Forelimb muscle (tissue), 1 donor: ENCODE results near the gene CCDC43. TPM values are rescaled to one million over a fixed set of nuclear protein-coding genes. Genes with fewer than 3 reads are reported as not detected.

ENCODE experiments used
- DNase-seq: peaks from one replicate; pipeline ENCODE4 v3.0.0-alpha.2; 2013; ENCODE audit warnings: low read depth
- polyA plus RNA-seq: library from polyadenylated mRNA; unstranded; fragments of 120-200 nt; gene quantifications from one replicate; pipeline ENCODE4 v1.2.1, GENCODE V29; 2013; ENCODE audit not compliant: insufficient read length

CCDC43 gene
- polyA plus RNA-seq, 1 donor, result 28.2 TPM

- no peak for DNase-seq
Measured at GRCh38 chr17:44627513-44628242, 61.9 kb downstream of the CCDC43 start.

Other genes starting within 250 kb of the CCDC43 start
- gene GPATCH8, start 186.4 kb downstream of the CCDC43 start, polyA plus RNA-seq, result 28.2 TPM
- 14.5 TPM for gene FZD2, start 132.3 kb downstream of the CCDC43 start, polyA plus RNA-seq
- gene MEIOC, start 33.3 kb downstream of the CCDC43 start, polyA plus RNA-seq, result 1.9 TPM
- 8.2 TPM for gene DBF4B, start 18.9 kb upstream of the CCDC43 start, polyA plus RNA-seq
- 1.8 TPM for gene ADAM11, start 69.2 kb upstream of the CCDC43 start, polyA plus RNA-seq
- gene GJC1, start 140.5 kb upstream of the CCDC43 start, polyA plus RNA-seq, result 19.8 TPM
- 4.2 TPM for gene HIGD1B, start 158.1 kb upstream of the CCDC43 start, polyA plus RNA-seq
- gene EFTUD2, start 209.7 kb upstream of the CCDC43 start, polyA plus RNA-seq, result 55.3 TPM
- 0.38 TPM for gene GFAP, start 225.7 kb upstream of the CCDC43 start, polyA plus RNA-seq